Subcutaneous abdominal adipose tissue (tissue), 5 donors: ENCODE results near the gene RTP2.

Experiments used
- H3K27ac ChIP-seq: one replicate; pipeline ENCODE4 v1.7.0; 2013; ENCODE audit warnings: low read depth, mild to moderate bottlenecking, inconsistent platforms, low read length, moderate library complexity
- H3K27me3 ChIP-seq, 5 donors: one replicate each; pipeline ENCODE4 v1.7.0; 2013; ENCODE audit warnings: low read length in 5 of 5, inconsistent platforms in 1 of 5; ENCODE audit not compliant: control insufficient read depth in 5 of 5, insufficient read depth in 4 of 5
- H3K36me3 ChIP-seq, 5 donors: one replicate each; pipeline ENCODE4 v1.7.0; 2013; ENCODE audit warnings: low read length in 5 of 5; ENCODE audit not compliant: control insufficient read depth in 5 of 5, insufficient read depth in 5 of 5
- H3K4me1 ChIP-seq, 5 donors: one replicate each; pipeline ENCODE4 v1.7.0; 2013; ENCODE audit warnings: low read length in 5 of 5, mild to moderate bottlenecking in 3 of 5, moderate library complexity in 1 of 5; ENCODE audit not compliant: control insufficient read depth in 5 of 5, insufficient read depth in 5 of 5
- H3K4me3 ChIP-seq, 5 donors: one replicate each; pipeline ENCODE4 v1.7.0; 2013; ENCODE audit warnings: low read length in 5 of 5, low read depth in 1 of 5
- H3K9ac ChIP-seq, 5 donors: one replicate each; pipeline ENCODE4 v1.7.0; 2013; ENCODE audit warnings: low read length in 5 of 5, mild to moderate bottlenecking in 4 of 5, moderate library complexity in 3 of 5
- H3K9me3 ChIP-seq, 5 donors: one replicate each; pipeline ENCODE4 v1.7.0; 2013; ENCODE audit warnings: low read length in 5 of 5; ENCODE audit not compliant: control insufficient read depth in 5 of 5
- donor health status: healthy.
- donor health status: healthy.
- donor health status: healthy.
- donor health status: healthy.
- donor health status: healthy.

Gene RTP2

DNA sequence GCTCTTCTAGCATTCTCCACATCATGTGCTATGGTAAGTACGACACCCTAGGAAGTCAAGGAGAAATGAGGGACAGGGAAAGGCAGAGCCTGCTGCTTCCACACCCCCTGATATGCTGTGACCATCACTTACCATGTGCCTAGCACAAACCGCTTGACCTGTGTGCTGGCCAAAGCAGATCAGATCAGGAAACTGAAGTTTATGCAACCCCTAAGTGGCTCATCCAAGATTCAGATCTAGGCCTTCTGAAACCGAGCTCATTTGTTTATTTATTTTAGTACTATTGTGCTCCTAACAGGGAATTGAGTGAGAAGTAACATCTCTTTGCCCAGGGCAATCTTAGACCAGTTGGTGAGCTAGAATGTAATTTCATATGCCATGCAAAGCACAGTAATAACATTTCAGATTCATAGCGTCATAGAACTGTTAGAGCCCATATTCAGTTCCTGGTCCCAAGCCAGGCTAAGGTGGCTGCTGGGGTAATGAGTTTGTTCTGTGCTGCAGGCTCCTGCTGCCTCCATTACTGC, at the start of gene RTP2:
Gene RTP2 (minus strand): TSS at position 51 of the 527 bp plus-strand sequence. CDS start 429 bp downstream, outside the sequence.
- no peak within 1 kb of the TSS for H3K4me3 ChIP-seq
- peaks cover 0 to 3% (median 0%) of the 10 kb centered on the region in 5 donors for H3K27me3 ChIP-seq
- no peaks in the 10 kb centered on the region for H3K4me1 ChIP-seq
- no peaks in the 10 kb centered on the region for H3K36me3 ChIP-seq
- no peak within 1 kb of the TSS for H3K9ac ChIP-seq
- H3K9me3 ChIP-seq = no peaks in the 10 kb centered on the region
- H3K27ac ChIP-seq = no peak within 1 kb of the TSS

DNA sequence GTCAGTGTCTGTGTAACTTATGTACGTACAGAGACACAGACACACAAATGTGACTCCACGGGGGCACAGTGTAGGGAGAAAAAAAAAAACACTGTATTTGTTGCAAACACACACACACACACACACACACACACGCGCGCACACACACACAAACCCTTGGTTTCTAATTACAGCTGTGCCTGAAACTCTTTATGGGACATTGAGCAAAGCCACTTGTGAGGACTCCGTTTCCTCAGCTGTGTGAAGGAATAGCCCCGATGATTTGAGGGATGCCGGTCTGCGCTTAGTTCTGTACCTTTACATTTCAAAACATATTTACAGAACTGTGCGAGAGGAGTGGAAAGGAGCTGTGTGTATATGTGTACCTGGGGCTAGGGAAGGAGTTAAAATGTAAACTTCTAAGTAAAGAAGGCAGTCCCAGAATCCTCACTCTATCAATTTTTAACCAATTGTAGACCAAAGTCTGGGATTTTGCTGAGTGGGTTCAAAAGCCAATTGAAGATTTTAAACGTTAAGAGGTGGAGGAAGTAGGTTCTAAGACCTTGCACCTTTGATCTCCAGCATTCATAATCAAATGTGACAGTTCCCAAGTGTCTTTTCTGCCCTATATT, 48.3 kb upstream of the RTP2 start:
- peak overlapping the region in 2 of 5 donors; percentile 22 to 32 for H3K4me3 ChIP-seq
- no peaks in the 10 kb centered on the region for H3K9me3 ChIP-seq
- H3K9ac ChIP-seq = no peak overlapping the region
- H3K4me1 ChIP-seq = peaks cover 3 to 30% (median 15%) of the 10 kb centered on the region in 5 donors
- no peaks in the 10 kb centered on the region for H3K27me3 ChIP-seq
- H3K36me3 ChIP-seq = no peaks in the 10 kb centered on the region
- no peak overlapping the region for H3K27ac ChIP-seq

DNA sequence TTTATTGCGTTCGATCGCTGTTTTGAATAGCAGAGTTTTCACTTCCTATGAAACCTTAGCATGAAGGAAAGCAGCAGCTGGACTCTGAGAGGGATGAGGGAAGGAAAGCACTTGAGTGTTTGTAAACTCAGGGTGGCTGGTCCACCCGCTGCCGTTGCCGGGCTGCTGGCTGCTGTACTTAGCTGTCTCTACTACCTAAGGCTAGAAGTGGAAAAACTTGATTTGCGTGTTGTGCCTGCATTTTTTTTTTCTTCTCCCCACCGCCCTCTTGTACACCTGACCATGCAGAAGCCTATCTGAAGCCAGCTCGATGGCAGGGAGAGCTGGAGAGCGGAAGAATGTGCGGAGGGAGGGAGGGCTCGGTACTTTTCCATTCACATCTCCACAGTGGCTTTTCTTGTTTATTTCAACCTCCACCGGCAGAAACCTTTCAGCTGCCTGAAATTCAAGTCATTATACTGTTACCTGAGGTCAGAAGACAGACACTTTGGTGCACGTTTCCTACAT, 47.7 kb upstream of the RTP2 start:
- no peaks in the 10 kb centered on the region for H3K27me3 ChIP-seq
- H3K4me1 ChIP-seq = peaks cover 4 to 30% (median 15%) of the 10 kb centered on the region in 5 donors
- no peaks in the 10 kb centered on the region for H3K36me3 ChIP-seq
- no peaks in the 10 kb centered on the region for H3K9me3 ChIP-seq
- no peak overlapping the region for H3K9ac ChIP-seq
- peak overlapping the region; percentile 100 for H3K27ac ChIP-seq
- H3K4me3 ChIP-seq = peak overlapping the region in 2 of 5 donors; percentile 22 to 32

GRCh38 chr3:187748050-187748481, 45.7 kb upstream of the RTP2 start:
- no peak overlapping the region for H3K4me3 ChIP-seq

GRCh38 chr3:187747506-187747905, 45.1 kb upstream of the RTP2 start:
- peak overlapping the region; percentile 100 for H3K27ac ChIP-seq
- H3K4me3 ChIP-seq = peak overlapping the region in 4 of 5 donors; percentile 28 to 98 (median 79)
- no peaks in the 10 kb centered on the region for H3K36me3 ChIP-seq
- H3K4me1 ChIP-seq = peaks cover 4 to 30% (median 15%) of the 10 kb centered on the region in 5 donors
- H3K27me3 ChIP-seq = no peaks in the 10 kb centered on the region
- H3K9ac ChIP-seq = peak overlapping the region in 4 of 5 donors; percentile 10 to 86 (median 60)
- H3K9me3 ChIP-seq = no peaks in the 10 kb centered on the region

More at GRCh38 chr3:187748050-187748481, 45.7 kb upstream of the RTP2 start:
- no peaks in the 10 kb centered on the region for H3K36me3 ChIP-seq
- peak overlapping the region; percentile 100 for H3K27ac ChIP-seq
- H3K9ac ChIP-seq = peak overlapping the region in 2 of 5 donors; percentile 76 to 86
- no peaks in the 10 kb centered on the region for H3K27me3 ChIP-seq
- H3K9me3 ChIP-seq = no peaks in the 10 kb centered on the region
- peaks cover 4 to 30% (median 15%) of the 10 kb centered on the region in 5 donors for H3K4me1 ChIP-seq

- Histone ChIP-seq H3K36me3 (no peaks in the 10 kb centered on the region), H3K9ac (peak overlapping the region; percentile 56 to 100 (median 100)), H3K4me3 (peak overlapping the region; percentile 66 to 99 (median 95)), H3K4me1 (peaks cover 4 to 33% (median 16%) of the 10 kb centered on the region in 5 donors), H3K9me3 (no peaks in the 10 kb centered on the region), H3K27me3 (no peaks in the 10 kb centered on the region), H3K27ac (peak overlapping the region; percentile 100)
Measured at GRCh38 chr3:187746442-187747281, 44.3 kb upstream of the RTP2 start.

DNA sequence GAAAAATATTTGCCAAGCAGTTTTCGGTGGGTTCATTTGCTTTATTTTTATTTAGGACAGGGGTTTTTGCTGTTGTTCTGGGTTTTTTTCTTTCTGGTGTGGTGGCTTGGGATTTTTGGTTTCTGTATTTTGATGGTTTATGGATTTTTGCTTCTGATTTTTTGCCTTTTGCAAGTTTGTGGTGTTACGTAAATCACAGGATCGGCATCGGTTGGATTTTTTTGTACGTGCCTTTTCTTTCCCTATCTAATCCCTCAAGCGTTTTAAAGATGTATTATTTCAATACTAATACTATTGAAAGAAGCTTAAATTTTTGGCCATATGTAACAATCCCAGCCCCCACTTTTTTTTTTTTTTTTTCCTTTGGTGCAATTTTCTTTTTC, 43.7 kb upstream of the RTP2 start:
- peaks cover 4 to 39% (median 21%) of the 10 kb centered on the region in 5 donors for H3K4me1 ChIP-seq
- H3K27ac ChIP-seq = peak overlapping the region; percentile 100
- H3K4me3 ChIP-seq = peak overlapping the region; percentile 66 to 99 (median 95)
- H3K27me3 ChIP-seq = no peaks in the 10 kb centered on the region
- no peaks in the 10 kb centered on the region for H3K9me3 ChIP-seq
- H3K9ac ChIP-seq = peak overlapping the region; percentile 88 to 100 (median 100)
- H3K36me3 ChIP-seq = no peaks in the 10 kb centered on the region

DNA sequence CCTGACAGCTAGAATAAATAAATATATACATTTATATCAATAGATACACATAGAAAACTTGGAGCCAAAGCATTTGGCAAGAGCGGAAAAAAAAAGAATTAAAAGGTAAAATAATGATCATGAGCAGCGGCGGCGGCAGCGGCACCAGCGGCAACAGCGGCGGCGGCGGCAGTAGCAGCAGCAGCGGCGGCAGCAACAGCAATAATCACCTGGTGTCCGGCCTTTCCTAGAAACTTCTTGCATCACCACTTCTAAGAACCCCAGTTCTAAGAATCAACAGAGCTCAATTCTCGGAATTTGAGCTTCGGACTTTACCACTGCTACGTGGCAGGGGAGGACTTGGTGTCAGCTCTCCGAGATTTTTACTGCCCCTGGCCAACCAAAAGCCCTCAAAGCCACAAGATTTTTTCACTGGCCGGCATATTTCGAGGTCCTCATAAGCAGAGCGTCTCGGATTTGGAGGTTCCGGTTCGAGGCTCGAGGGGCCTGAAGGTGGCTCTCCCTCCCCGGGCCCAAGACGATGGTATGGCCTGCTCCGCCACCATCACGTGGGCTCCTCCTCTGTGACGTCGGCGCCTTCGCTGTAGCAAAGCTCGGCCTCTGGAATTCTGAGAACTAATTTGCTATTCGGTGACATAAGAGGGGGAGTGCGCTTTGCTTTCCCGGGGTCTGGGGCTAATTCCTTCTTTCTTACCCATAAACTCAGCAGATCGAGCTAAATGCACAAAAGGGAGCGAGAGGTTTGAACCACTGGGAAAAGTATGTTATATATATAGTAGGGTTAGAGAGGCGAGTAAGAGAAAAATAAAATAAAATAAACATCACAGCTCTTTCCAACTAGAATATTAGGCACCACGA, 43.1 kb upstream of the RTP2 start, which contains the start of gene BCL6:
Gene BCL6 (minus strand): TSS at position 268 of the 858 bp plus-strand sequence. CDS start 11,775 bp downstream, outside the sequence.
- H3K4me1 ChIP-seq = peaks cover 4 to 42% (median 26%) of the 10 kb centered on the region in 5 donors
- peak within 1 kb of the TSS; percentile 95 to 100 (median 100) for H3K9ac ChIP-seq
- no peaks in the 10 kb centered on the region for H3K27me3 ChIP-seq
- H3K4me3 ChIP-seq = peak within 1 kb of the TSS; percentile 95 to 99 (median 98)
- peak within 1 kb of the TSS; percentile 100 for H3K27ac ChIP-seq
- H3K36me3 ChIP-seq = no peaks in the 10 kb centered on the region
- H3K9me3 ChIP-seq = no peaks in the 10 kb centered on the region
